T47D (cell line): ENCODE data around the gene TMCC3.
"Not testable (repeated sequence)": the region's sequence is repeated elsewhere in the genome, so short reads cannot be mapped to it uniquely, and the experiment has no call there.

ENCODE experiments used
- DNase-seq, 2 experiments: peaks; one replicate each; pipeline versions ENCODE4 v3.0.0 to v3.0.0-alpha.2; 2011 to 2012; ENCODE audit warnings: low read depth in 1 of 2, low spot score in 1 of 2
- JUND ChIP-seq: IDR thresholded peaks from 2 replicates; pipeline ENCODE4 v1.6.1; 2012; ENCODE audit warnings: low read depth
- in situ Hi-C: cut with HindIII; loops from 2 replicates; pipeline ENCODE4 v1.10.0; 2016; ENCODE audit warnings: low sequenced_read_pairs, low pct_unique_long_range_greater_than_20kb

Gene TMCC3

DNA sequence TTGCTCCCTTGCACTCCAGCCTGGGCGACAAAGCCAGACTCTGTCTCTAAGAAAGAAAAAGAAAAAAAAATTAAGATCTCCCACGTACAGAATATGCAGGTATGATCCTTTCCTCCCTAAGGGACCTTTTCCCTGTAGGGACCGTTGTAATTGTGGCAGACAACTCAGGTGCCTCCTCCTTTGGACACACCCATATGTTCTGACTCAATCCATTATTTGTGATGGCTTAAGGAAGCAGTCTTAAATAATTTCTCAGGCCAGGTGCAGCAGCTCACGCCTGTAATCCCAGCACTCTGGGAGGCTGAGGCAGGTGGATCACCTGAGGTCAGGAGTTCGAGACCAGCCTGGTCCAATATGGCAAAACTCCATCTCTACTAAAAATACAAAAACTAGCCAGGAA is 53.1 kb downstream of the TMCC3 start:
- no peak for DNase-seq
- no peak for TF ChIP-seq JUND
- in situ Hi-C loops = no loop called here

DNA sequence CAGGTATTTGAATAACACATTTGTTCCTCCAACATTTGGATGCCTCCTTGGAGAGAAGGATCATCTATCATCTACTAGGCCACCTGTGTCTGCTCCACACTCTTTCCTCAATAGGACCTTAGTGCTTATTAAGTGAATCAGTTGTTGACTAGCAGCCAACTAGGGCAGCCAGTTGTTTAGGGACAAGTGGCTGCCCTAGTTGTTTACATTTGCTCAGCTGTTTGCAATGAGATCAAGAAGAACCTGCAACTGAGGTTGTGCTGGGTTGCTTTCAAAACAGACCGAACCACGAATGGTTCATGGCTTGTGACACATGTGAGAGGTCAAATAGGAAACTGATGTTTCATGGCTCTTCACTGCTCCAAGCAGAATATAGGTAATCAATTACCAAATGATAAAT is 53.8 kb downstream of the TMCC3 start:
- peak in 1 of 2 experiments; percentile 60 for DNase-seq
- no peak for TF ChIP-seq JUND
- in situ Hi-C loops = no loop called here

DNA sequence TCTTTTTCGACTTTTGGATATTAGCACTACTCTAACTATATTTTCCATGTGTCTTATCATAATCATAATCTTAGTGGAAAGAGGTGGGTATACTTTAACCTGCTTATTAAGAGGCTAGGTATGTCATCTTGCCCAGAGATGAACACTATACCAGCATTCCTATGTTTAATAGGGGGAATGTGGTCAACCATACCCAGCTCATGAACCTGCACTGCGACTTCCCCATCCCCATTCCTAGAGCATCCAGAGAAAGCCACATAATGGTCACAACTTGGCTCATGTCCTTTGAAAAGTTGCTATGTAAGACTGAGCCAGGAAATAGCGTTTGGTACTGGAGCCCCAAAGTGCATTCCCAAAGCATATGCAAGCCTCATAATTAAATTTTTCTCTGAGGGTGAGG is 55.2 kb downstream of the TMCC3 start:
- no peak for DNase-seq
- TF ChIP-seq JUND = no peak
- in situ Hi-C loops = no loop called here

DNA sequence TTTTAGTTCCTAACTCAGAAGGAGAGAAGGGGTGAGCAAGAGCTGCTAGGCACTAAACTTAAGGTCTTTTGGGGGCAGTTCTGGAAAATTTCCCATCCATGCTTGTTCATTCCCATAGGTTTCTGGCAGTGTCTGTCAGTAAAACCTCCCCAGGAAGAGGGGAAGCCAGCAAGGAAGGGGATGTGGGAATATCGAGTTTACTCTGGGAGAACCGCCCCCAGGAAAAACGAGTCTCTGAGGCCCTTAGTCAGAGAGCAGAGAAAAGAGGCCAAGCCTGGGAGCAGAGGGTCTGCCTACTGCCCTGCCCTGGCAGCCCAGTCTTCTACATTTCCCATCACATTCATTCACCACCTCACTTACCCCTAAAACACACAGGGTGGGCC is 55.9 kb downstream of the TMCC3 start:
- no peak for DNase-seq
- no peak for TF ChIP-seq JUND
- in situ Hi-C loops = no loop called here

- no peak for DNase-seq
- in situ Hi-C loops = no loop called here
- TF ChIP-seq JUND = no peak
Observed at GRCh38 chr12:94593822-94594442, 56.4 kb downstream of the TMCC3 start.

DNA sequence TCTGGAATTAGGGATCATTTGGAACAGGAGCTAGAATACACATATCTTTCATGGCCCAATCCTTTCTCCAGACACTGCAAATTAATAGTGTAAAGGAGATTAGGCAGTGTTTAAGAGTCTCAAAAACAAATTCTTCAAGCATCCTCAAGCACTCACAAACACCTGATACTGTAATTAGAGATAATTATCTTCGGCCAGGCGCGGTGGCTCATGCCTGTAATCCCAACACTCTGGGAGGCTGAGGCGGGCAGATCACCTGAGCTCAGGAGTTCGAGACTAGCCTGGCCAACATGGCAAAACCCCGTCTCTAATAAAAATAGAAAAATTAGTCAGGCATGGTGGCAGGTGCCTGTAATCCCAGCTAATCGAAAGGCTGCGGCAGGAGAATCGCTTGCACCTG is 57.6 kb downstream of the TMCC3 start:
- in situ Hi-C loops, DNase-seq: not testable (repeated sequence)

DNA sequence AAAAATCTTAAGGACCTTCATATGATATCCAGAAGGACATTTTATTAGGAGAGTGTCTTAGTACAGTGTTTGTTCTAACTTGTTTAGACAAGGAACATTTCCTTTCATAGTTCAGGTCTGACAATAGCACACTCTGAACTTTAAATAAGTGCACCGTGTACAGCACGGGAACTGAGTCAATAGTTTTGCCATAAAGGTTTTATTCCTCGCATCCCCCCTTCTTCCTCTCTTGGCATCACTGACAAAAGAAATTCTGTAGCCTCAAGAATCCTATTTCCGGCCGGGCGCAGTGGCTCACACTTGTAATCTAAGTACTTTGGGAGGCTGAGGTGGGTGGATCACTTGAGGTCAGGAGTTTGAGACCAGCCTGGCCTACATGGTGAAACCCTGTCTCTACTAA is 58.3 kb downstream of the TMCC3 start:
- no peak for DNase-seq
- no peak for TF ChIP-seq JUND
- in situ Hi-C loops = no loop called here

GRCh38 chr12:94590428-94590827 is 59.9 kb downstream of the TMCC3 start:
- DNase-seq = no peak
- no peak for TF ChIP-seq JUND
- in situ Hi-C loops = no loop called here

DNA sequence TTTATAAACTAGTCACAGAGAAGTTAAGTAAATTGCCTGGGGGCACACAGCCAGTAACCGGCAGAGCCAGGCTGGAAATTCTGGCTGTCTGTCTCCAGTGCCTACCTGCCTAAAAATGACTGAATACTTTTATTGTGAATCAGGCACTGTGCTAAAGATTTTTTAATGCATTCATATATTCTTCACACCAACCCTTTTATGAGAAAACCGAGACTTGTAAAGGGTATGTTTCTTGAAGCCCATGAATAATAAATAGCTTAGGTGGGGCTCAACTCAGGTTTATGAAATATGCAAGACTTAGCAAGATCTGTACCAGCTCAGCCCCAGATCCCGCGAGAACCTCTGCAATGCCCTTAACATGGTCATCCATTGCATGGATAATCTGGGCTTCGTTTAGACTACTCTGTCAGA is 60.8 kb downstream of the TMCC3 start:
- DNase-seq = peak in 1 of 2 experiments; percentile 33
- in situ Hi-C loops = no loop called here

GRCh38 chr12:94588346-94588745 is 62.0 kb downstream of the TMCC3 start:
- no peak for DNase-seq
- no peak for TF ChIP-seq JUND
- in situ Hi-C loops = no loop called here

More for the DNA sequence above, 60.8 kb downstream of the TMCC3 start:
- no peak for TF ChIP-seq JUND

- DNase-seq = no peak
- TF ChIP-seq JUND = no peak
- in situ Hi-C loops = no loop called here
Observed at GRCh38 chr12:94587266-94588241, 62.8 kb downstream of the TMCC3 start.

DNA sequence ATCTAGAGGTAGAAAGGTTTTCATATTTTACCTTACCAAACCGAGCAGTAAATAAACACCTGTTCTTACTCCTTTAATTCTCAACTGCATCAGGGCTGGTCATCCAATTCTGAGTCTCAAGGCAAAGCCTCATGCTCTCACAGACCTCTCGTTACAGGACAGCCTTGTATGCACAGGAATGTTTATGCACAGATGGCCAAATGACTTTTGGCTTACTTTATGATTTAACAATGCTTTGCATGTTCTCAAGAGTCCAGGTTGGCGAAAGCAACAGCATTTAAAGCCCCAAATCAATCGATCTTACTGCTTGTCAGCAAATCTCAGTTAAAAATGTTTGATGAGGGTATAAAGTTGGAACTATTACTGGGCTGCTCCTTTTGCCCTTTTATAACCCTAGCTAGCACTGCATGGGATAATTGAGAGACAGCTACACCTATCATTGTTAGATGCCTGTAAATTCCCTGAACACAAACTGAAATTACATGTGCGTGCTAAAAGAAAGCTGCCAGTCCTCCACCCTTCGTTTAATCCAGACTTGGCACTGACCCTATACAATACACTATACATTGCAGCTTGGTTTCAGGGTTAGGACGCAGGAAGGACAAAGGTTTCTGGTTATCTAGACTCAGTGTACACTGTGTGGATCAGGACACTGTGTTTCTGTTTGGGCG is 63.6 kb downstream of the TMCC3 start:
- in situ Hi-C loops = no loop called here
- TF ChIP-seq JUND = no peak
- DNase-seq = no peak

GRCh38 chr12:94585626-94586025 is 64.7 kb downstream of the TMCC3 start:
- no peak for DNase-seq
- no peak for TF ChIP-seq JUND
- in situ Hi-C loops = no loop called here
